ENCODE measurements around the gene IKZF1.

Gene IKZF1

DNA sequence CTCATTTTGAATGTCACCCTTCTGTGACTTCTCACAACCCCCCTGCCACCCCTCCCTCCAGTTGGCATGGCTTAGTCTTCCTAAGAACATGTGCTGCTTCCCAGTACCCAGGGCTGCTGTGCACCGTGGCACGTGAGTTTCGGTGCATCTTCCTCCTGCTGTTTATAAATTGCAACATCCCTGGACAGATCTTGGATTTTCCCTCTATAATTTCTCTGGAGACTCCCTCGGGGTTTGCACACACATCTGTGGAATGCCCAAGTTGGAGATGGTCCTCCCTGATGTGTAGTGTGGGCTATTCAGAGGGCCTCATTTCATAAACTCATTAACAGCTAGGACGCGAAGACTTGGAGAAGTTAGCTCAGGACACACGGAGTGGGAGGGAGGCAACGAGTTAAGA lies 52.9 kb downstream of the IKZF1 start:
- no peak for DNase-seq

DNA sequence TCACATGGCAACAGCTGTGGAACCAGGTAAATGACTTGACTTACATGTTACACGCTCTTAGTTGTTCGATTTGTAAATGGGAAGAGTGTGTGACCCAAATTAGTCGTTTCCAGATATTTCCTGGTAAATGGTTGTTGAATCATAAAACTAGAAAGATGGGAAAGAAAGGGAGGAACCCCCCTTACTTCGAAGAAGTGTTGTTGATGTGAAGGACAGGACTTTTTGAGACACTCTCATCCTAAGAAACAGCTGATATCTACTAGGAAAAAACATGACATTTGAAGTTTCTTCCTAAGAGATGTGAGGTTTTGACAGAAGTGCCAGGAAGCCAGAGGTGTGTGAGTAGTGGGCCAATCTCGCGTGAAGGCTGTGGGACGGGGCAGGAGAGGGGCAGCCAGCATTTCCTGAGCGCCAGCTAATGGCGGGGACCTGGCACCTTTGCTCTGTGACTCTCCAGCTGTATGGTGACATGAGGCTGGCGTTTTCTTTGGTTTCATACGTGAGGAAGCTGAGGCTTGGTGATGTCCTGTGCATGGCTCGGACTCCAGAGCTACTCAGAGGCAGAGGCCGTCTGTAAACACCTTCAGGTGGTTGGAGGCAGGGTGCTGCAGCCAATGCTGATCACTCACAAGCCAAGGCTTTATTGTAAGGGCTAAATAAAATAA lies 53.7 kb downstream of the IKZF1 start:
- no peak for DNase-seq

DNA sequence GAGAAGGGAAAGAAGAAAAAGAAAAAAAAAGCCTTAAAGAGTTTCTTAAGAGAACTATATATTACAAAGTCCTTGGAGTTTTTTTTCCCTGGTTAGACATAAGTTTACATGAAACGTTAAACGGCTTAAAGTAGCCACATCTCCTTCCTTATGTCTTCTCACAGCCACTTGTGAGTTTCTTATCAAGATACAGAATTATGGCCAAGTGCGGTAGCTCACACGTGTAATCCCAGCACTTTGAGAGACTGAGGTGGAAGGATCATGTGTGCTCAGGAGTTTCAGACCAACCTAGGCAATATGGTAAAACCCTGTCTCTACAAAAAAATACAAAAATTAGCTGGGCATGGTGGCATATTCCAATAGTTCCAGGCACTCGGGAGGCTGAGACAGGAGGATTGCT lies 54.3 kb downstream of the IKZF1 start:
- no peak for DNase-seq

DNA sequence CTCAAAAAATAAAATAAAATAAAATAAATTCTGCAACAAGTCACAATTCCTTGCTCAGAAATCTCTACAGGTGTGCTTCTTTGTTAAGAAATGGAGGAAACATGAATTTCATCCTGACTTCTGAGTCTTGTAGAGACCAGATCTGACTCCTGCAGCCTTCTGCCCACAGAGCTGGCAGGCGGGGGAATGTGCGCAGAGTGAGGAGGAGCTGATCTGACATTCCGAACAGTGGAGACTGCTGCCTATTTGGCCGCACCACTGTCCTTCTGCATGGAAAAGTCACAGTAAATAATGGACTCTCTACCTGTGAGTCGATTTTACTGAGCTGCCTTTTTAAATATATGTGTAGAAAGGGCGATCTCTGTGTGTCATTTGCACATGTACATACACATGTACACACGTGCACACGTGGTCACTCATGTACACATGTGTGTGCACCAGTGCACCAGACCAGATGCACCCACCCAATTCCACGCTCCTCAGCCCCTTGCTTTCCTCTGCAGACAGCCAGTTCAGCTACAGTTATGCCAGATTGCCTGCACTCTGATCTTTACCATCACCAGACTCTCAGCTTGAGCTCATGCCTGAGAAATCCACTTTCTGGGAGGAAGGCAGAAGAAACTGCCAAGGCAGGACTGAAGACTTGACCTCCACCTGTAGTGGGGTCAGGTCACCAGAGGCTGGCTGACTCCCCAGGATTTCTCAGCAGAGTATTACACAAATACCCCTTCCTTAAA lies 54.9 kb downstream of the IKZF1 start:
- no peak for DNase-seq

GRCh38 chr7:50359995-50360925 lies 55.7 kb downstream of the IKZF1 start:
- DNase-seq = no peak

- no peak for DNase-seq
These were observed 57.6 kb downstream of the IKZF1 start for GRCh38 chr7:50362142-50362541.

DNA sequence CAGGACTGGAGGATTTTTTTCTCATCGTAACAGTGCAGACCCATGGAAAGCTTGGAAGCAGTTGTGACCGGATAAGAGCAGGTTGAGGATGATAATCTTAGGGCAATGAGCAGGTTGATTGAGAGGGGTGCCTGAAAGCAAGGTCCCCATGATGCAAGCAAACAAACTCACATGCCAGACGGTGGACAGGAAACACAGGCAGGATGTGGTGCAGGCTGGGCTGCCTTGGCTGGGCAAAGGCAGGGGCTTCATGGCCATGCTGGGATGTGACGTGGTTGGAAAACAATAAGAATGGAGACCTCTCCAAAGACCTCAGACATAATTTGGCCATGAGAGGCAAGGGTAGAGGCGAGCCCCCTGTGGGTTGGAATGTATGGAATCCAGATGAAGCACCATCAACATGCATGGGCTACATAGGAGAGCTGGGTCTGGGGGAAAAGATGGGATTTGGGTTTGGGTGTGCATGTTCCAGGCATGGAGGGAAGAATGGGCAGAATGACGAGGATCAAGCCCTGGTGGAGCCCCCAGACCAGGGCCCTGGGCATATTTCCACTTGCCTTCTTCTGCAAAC lies 58.3 kb downstream of the IKZF1 start:
- DNase-seq = no peak

DNA sequence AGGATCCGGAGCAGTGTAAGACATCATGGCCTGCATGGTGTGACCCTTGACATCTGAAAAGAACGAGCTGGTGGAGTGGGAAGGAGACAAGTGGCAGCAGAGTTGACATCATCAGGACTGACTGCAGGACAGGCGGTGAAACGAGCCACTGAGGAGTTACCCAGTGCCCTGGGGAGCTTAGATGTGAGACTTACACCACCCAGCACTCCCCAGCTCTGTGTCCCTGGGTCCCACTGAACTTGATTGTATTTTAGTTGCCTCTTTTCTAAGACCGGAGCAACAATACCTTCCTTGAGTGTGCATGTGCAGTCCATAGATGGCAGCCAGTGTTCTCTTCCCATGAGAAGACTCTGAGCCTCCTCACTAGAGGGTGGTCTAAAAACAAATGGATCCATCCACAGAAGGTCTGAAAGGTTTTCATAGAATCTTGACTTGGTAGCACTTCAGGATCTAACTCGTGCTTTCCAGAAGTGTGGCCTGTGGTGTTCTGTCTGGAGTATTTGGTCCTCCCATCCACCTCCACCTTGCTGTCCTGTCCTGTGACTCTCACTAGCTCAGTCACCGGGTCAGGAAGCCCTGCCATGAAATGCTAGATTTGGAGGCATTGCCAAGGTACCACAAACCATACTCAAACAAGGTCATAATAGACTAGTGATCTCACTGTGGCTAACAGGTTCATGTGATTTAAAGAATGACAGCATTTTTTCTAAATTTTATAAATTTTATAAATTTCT lies 59.0 kb downstream of the IKZF1 start:
- no peak for DNase-seq

- peak; percentile 35 for DNase-seq
These were observed 60.1 kb downstream of the IKZF1 start for GRCh38 chr7:50364645-50365044.

DNA sequence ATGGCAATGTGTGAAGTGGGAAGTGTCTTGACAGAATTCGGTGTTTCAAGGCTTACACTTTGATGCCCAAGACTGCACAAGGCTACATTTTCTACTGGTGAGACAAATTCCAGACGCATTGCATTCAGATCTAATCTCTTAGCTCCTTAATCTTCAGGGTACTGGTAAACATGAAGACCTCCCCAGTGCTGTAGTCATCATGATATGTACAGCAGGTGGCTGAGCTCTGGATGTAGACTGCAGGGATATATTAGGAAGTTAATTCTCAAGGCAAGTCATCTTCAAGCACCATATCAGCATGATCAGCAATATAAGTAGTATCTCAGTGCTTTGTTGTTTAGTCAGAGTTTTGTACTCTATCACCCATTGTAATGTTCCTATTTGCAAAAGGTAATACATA lies 61.8 kb downstream of the IKZF1 start:
- no peak for DNase-seq

- no peak for DNase-seq
These were observed 62.6 kb downstream of the IKZF1 start for GRCh38 chr7:50367100-50367499.

- no peak for DNase-seq
These were observed 63.1 kb downstream of the IKZF1 start for GRCh38 chr7:50367570-50367969.

DNA sequence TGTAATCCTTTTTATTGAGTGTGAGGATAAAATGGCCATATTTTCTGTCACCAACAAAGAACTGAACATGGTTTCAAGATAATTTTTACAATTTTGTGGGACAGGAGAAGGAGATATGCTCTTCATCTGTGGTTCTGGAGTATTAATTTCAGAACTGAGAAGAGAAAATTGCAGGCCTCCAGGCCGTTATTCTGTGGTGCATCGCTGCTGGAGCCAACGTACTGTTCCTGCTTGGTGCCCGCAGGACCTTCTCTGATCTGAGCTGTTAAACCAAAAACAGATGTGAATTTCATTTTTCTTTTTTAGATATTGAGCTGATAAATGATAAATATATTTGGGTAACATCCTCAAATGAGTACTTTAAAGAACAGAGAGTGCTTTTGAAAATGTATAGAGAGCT lies 63.9 kb downstream of the IKZF1 start:
- DNase-seq = no peak

GRCh38 chr7:50369143-50370026 lies 64.9 kb downstream of the IKZF1 start:
- DNase-seq = peak; percentile 20

DNA sequence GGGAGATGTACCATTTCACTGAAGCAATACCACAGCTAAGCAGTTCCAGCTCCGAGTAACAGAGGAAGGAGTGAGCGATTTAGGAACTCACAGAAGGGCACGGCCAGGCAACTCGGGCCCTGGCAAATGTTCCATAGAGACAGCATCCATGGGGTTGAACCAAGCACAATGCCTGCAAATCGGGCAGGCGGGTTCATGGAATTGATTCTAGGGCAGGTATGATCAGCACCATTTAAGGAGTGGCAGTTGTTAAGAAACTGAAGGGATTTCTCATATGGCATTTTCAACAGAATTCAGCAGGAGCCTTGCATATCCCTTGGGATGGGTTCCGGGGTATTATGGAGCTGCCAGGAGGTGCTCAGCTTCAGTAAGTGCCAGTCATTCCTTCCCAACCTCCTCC lies 66.4 kb downstream of the IKZF1 start:
- DNase-seq = no peak

GRCh38 chr7:50371551-50372021 lies 67.1 kb downstream of the IKZF1 start:
- DNase-seq = no peak

- DNase-seq = no peak
These were observed 68.4 kb downstream of the IKZF1 start for GRCh38 chr7:50372923-50373322.

DNA sequence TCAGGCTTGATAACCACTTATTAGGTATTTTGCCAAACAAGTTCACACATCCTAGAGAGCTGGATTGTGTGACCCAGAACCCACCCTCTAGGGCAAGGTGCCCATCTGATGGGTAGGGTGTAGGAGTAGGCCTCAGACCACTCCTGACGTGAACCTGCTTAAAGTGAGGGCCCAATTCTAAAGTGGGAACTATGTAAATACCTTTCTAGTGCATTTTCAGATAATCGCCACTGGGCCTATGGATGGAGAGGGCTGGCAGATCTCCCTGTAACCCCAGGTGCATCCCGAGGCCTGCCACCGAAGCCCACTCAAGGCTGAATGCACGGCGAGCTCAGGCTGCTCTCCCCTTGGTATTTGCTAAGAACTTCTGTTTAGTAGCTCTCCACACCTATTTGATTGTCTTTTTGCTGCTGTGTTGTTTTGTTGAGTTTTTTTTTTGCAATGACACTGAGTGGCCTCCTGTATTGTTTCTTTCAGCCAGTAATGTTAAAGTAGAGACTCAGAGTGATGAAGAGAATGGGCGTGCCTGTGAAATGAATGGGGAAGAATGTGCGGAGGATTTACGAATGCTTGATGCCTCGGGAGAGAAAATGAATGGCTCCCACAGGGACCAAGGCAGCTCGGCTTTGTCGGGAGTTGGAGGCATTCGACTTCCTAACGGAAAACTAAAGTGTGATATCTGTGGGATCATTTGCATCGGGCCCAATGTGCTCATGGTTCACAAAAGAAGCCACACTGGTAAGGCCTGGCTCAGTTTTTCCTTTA lies 71.7 kb downstream of the IKZF1 start:
- no peak for DNase-seq

DNA sequence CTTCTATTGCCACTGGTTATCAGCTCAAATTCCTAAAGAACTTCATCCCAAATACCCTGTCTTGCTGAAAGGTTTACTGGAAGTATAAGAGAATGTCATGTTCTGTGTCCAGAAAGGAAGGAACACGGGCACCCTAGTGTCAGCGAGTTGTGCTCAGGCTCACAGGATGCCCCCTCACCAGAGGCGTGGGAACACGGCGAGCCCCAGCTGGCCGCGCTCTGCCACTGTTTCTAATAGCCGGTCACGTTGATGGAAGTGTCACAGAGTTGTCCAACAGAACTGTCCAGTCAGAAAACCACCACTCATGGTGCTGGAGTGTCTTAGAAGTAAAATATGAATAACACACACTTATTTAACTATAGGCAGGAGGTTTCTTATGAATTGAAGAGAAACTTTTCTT lies 72.8 kb downstream of the IKZF1 start:
- no peak for DNase-seq

DNA sequence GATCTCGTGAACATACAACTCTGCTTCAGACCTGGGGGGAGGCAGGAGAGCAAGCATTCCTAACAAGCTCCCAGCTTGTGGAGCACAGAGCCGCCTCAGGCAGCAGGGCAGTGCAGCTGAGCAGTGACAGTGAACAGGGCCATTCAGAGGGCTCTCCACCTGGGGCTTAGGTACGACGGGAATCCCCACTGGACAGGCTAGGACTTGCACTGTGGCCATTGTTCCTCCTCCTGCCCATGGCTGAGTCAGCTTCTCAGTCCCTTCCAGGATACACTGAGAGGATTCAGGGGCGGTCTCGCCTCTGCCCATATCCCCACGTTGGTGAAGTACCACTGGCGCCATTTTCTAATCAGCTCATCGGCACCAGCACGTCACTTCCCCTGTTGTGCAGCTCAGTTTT lies 74.6 kb downstream of the IKZF1 start:
- DNase-seq = no peak

- no peak for DNase-seq
These were observed 75.0 kb downstream of the IKZF1 start for GRCh38 chr7:50379539-50379938.

Measured in NCI-H2029 (cell line).